Measurements from ENCODE around the gene SETD1B.
"Not testable (repeated sequence)": the region's sequence is repeated elsewhere in the genome, so short reads cannot be mapped to it uniquely, and the experiment has no call there.

Gene SETD1B

DNA sequence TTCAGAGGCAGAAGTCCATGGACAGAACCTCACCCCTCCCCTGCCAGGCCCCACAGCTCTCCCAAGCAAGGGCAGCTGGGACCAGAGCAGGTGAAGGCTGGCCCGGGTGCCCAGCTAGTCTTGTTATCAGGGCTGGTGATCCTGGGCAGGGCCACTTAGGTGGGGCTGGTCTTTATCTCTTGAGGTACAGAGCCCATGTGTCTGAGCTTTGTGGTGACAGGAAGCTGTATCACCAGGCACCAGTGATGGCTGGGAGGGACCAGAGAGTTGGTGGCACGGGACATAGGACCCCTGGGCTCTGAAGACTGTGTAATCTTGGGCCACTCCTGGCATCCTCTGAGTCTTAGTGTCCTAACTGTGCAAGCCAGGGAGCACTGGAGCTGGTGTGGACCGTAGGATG is 67.7 kb downstream of the SETD1B start:
- no peak overlapping the region for H3K4me3 ChIP-seq (ENCODE audit: low read length)
- H3K9ac ChIP-seq (ENCODE audit: low read length), result no peak overlapping the region
- no peaks in the 10 kb centered on the region for H3K36me3 ChIP-seq (ENCODE audit: control insufficient read depth, insufficient read depth, low read length)
- H3K27me3 ChIP-seq (ENCODE audit: control insufficient read depth, insufficient read depth, low read length), result no peaks in the 10 kb centered on the region
- no peaks in the 10 kb centered on the region for H3K4me1 ChIP-seq (ENCODE audit: control insufficient read depth, insufficient read depth, low read length)
- no peaks in the 10 kb centered on the region for H3K9me3 ChIP-seq (ENCODE audit: control insufficient read depth, low read length)

DNA sequence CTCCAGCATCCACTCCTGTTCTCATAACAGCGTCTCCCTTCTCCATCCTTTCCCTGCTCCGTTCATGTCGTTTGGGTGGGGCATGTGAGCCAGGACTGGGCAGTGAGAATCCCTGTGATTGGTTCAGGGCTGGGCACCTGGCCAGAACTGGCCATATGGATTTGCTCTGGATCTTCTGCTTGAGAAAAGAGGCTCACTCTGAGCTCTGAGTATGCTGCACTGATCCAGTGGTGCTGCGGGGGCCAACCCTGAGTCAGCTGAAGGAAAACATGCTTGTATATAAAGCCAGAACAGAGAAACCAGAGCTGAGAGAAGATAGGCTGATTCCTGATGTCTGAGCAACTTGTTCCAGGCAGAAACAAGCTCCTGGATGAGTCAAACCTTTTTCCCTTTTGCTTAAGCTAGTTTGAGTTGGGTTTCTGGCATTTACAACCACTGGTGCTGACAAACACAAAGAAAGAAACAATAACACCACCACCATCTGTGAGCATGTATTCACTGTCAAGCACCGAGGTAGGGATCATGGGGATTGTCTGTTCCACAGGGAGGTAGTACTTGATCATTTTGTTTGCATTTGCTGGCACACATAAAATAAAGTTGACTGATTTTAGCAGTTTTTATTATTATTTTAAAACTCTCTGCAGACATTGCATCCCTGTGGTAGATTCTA is 68.9 kb downstream of the SETD1B start:
- no peaks in the 10 kb centered on the region for H3K9me3 ChIP-seq (ENCODE audit: control insufficient read depth, low read length)
- no peak overlapping the region for H3K4me3 ChIP-seq (ENCODE audit: low read length)
- H3K27me3 ChIP-seq (ENCODE audit: control insufficient read depth, insufficient read depth, low read length), result no peaks in the 10 kb centered on the region
- no peak overlapping the region for H3K9ac ChIP-seq (ENCODE audit: low read length)
- H3K36me3 ChIP-seq (ENCODE audit: control insufficient read depth, insufficient read depth, low read length), result no peaks in the 10 kb centered on the region
- no peaks in the 10 kb centered on the region for H3K4me1 ChIP-seq (ENCODE audit: control insufficient read depth, insufficient read depth, low read length)

DNA sequence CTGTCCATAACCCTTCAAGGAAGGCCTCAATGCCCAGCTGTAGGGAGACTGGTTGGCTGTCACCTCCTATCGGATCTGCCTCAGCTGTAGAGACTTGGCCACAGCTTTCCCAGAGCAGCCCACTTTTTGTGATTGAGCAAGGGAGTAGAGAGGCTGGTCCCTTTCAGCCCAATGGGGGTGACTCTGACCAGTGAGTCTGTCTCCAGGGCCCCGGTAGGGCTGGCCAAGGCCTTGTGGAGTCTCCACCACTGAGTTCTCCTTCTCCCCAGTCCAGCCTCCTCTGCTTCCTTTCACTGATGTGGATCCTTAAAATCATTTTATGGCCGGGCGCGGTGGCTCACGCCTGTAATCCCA is 69.4 kb downstream of the SETD1B start:
- no peaks in the 10 kb centered on the region for H3K9me3 ChIP-seq (ENCODE audit: control insufficient read depth, low read length)
- H3K36me3 ChIP-seq (ENCODE audit: control insufficient read depth, insufficient read depth, low read length), result no peaks in the 10 kb centered on the region
- H3K4me3 ChIP-seq (ENCODE audit: low read length), result no peak overlapping the region
- no peaks in the 10 kb centered on the region for H3K4me1 ChIP-seq (ENCODE audit: control insufficient read depth, insufficient read depth, low read length)
- H3K27me3 ChIP-seq (ENCODE audit: control insufficient read depth, insufficient read depth, low read length), result no peaks in the 10 kb centered on the region
- H3K9ac ChIP-seq (ENCODE audit: low read length), result no peak overlapping the region

DNA sequence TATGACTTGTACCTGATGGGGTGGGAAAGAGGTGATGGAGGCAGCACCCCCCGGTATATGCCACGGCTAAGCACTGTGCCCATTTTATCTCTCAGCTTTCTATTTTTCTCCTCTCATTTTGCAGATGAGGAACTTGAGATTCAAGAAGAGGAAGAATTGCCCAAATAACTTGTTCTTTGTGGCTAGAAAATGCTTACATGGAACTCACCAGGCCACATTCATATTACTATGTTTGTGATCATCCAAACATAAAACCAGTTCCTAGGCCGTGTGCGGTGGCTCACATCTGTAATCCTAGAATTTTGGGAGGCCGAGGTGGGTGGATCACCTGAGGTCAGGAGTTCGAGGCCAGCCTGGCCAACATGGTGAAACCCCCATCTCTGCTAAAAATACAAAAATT is 70.3 kb downstream of the SETD1B start:
- Histone ChIP-seq H3K9me3 (ENCODE audit: control insufficient read depth, low read length) (no peaks in the 10 kb centered on the region), H3K27me3 (ENCODE audit: control insufficient read depth, insufficient read depth, low read length) (no peaks in the 10 kb centered on the region), H3K36me3 (ENCODE audit: control insufficient read depth, insufficient read depth, low read length) (no peaks in the 10 kb centered on the region), H3K9ac (ENCODE audit: low read length) (no peak overlapping the region), H3K4me3 (ENCODE audit: low read length) (no peak overlapping the region), H3K4me1 (ENCODE audit: control insufficient read depth, insufficient read depth, low read length) (no peaks in the 10 kb centered on the region)

- Histone ChIP-seq H3K9me3 (ENCODE audit: control insufficient read depth, low read length) (no peaks in the 10 kb centered on the region), H3K27me3 (ENCODE audit: control insufficient read depth, insufficient read depth, low read length) (no peaks in the 10 kb centered on the region), H3K4me1 (ENCODE audit: control insufficient read depth, insufficient read depth, low read length) (no peaks in the 10 kb centered on the region), H3K9ac (ENCODE audit: low read length) (no peak overlapping the region), H3K4me3 (ENCODE audit: low read length) (no peak overlapping the region), H3K36me3 (ENCODE audit: control insufficient read depth, insufficient read depth, low read length) (no peaks in the 10 kb centered on the region)
Measured at GRCh38 chr12:121875582-121875981, 71.8 kb downstream of the SETD1B start.

DNA sequence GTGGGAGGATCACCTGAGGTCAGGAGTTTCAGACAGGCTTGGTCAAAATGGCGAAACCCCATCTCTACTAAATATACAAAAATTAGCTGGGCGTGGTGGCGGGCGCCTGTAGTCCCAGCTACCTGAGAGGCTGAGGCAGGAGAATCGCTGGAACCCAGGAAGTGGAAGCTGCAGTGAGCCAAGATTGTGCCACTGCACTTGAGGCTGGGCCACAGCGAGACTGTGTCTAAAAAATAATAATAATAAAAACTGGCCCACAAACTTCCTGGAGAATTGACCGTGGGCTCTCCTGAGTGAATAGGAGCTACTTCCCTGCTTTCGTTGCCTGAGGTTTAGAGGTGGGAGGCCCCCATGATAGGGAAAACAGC is 72.3 kb downstream of the SETD1B start:
- H3K9ac ChIP-seq (ENCODE audit: low read length), result not testable (repeated sequence)

More for the DNA sequence above, 72.3 kb downstream of the SETD1B start:
- not testable (repeated sequence) for H3K27me3 ChIP-seq (ENCODE audit: control insufficient read depth, insufficient read depth, low read length); H3K9me3 ChIP-seq (ENCODE audit: control insufficient read depth, low read length); H3K36me3 ChIP-seq (ENCODE audit: control insufficient read depth, insufficient read depth, low read length); H3K4me1 ChIP-seq (ENCODE audit: control insufficient read depth, insufficient read depth, low read length); H3K4me3 ChIP-seq (ENCODE audit: low read length)

Data from mucosa of stomach (tissue), 1 donor.